Liver (tissue), 9 donors: ENCODE results near the gene LENEP. TPM values are rescaled to one million over a fixed set of nuclear protein-coding genes. Genes with fewer than 3 reads are reported as not detected.
A peak's percentile ranks its signal among the peaks of the same experiment; 100 is the strongest.

Source experiments
- DNase-seq: peaks from one replicate; pipeline ENCODE4 v3.0.0-alpha.2; 2017; ENCODE audit warnings: low spot score
- H3K27ac ChIP-seq, 2 donors: one replicate each; pipeline ENCODE4 v1.7.0; 2013; ENCODE audit warnings: inconsistent platforms in 2 of 2, low read length in 2 of 2, control low read depth in 1 of 2, low read depth in 1 of 2, mild to moderate bottlenecking in 1 of 2
- H3K27me3 ChIP-seq, 4 donors: one replicate each; pipeline versions ENCODE4 v1.6.1 to v1.7.0; 2013; ENCODE audit warnings: low read length in 3 of 4, inconsistent platforms in 1 of 4, mild to moderate bottlenecking in 1 of 4, moderate library complexity in 1 of 4; ENCODE audit not compliant: control insufficient read depth in 4 of 4, insufficient read depth in 4 of 4
- H3K36me3 ChIP-seq, 4 donors: one replicate each; pipeline versions ENCODE4 v1.6.1 to v1.7.0; 2013; ENCODE audit warnings: low read length in 3 of 4, mild to moderate bottlenecking in 3 of 4, low read depth in 1 of 4, moderate library complexity in 1 of 4; ENCODE audit not compliant: control insufficient read depth in 4 of 4, insufficient read depth in 3 of 4
- H3K4me1 ChIP-seq, 4 donors: one replicate each; pipeline versions ENCODE4 v1.6.1 to v1.7.0; 2013; ENCODE audit warnings: low read length in 3 of 4, mild to moderate bottlenecking in 3 of 4, moderate library complexity in 1 of 4; ENCODE audit not compliant: control insufficient read depth in 4 of 4, insufficient read depth in 4 of 4
- H3K4me3 ChIP-seq, 3 donors: one replicate each; pipeline versions ENCODE4 v1.6.1 to v1.7.0; 2013; ENCODE audit warnings: low read length in 3 of 3, control low read depth in 1 of 3, low read depth in 1 of 3, mild to moderate bottlenecking in 1 of 3
- H3K9ac ChIP-seq, 2 donors: one replicate each; pipeline ENCODE4 v1.7.0; 2013; ENCODE audit warnings: low read length in 2 of 2, mild to moderate bottlenecking in 2 of 2, moderate library complexity in 2 of 2, control low read depth in 1 of 2, low read depth in 1 of 2
- H3K9me3 ChIP-seq, 4 donors: one replicate each; pipeline versions ENCODE4 v1.6.1 to v1.7.0; 2013; ENCODE audit warnings: low read length in 3 of 4; ENCODE audit not compliant: control insufficient read depth in 4 of 4
- CTCF ChIP-seq: fragments of 150-350 bp; IDR thresholded peaks from 2 replicates; pipeline ENCODE4 v1.5.1; 2017; ENCODE audit warnings: improper control_type of control experiment, low read depth, low read length; ENCODE audit not compliant: missing input control
- EGR1 ChIP-seq, 2 donors: IDR thresholded peaks; 2 replicates each; pipeline ENCODE4 v1.6.1; 2016 to 2018; ENCODE audit warnings: antibody characterized with exemption in 2 of 2, low read depth in 2 of 2
- FOXA1 ChIP-seq: IDR thresholded peaks from 2 replicates; pipeline ENCODE4 v1.6.1; 2016; ENCODE audit warnings: antibody characterized with exemption
- GABPA ChIP-seq, 2 donors: IDR thresholded peaks in 1 of 2; conservative IDR thresholded peaks in 1 of 2; 2 replicates each; pipeline ENCODE4 v1.6.1; 2016; ENCODE audit warnings: antibody characterized with exemption in 2 of 2, mild to moderate bottlenecking in 1 of 2, moderate library complexity in 1 of 2
- HNF4A ChIP-seq, 2 donors: conservative IDR thresholded peaks; 2 replicates each; pipeline ENCODE4 v1.6.1; 2016; ENCODE audit warnings: antibody characterized with exemption in 2 of 2, mild to moderate bottlenecking in 2 of 2
- HNF4G ChIP-seq: IDR thresholded peaks from 2 replicates; pipeline ENCODE4 v1.6.1; 2016; ENCODE audit warnings: antibody characterized with exemption
- JUND ChIP-seq, 2 donors: IDR thresholded peaks; 2 replicates each; pipeline ENCODE4 v1.6.1; 2016; ENCODE audit warnings: antibody characterized with exemption in 2 of 2
- NR2F2 ChIP-seq: IDR thresholded peaks from 2 replicates; pipeline ENCODE4 v1.6.1; 2016; ENCODE audit warnings: antibody characterized with exemption
- RAD21 ChIP-seq, 2 donors: IDR thresholded peaks; 2 replicates each; pipeline ENCODE4 v1.6.1; 2016; ENCODE audit warnings: antibody characterized with exemption in 2 of 2, mild to moderate bottlenecking in 2 of 2
- REST ChIP-seq: IDR thresholded peaks from 2 replicates; pipeline ENCODE4 v1.6.1; 2016; ENCODE audit warnings: antibody characterized with exemption, mild to moderate bottlenecking
- RXRA ChIP-seq, 2 donors: IDR thresholded peaks; 2 replicates each; pipeline ENCODE4 v1.6.1; 2017 to 2018; ENCODE audit warnings: antibody characterized with exemption in 2 of 2, mild to moderate bottlenecking in 1 of 2
- SP1 ChIP-seq: IDR thresholded peaks from 2 replicates; pipeline ENCODE4 v1.6.1; 2018; ENCODE audit warnings: antibody characterized with exemption, mild to moderate bottlenecking
- TAF1 ChIP-seq: conservative IDR thresholded peaks from 2 replicates; pipeline ENCODE4 v1.6.1; 2016; ENCODE audit warnings: antibody characterized with exemption, mild to moderate bottlenecking
- YY1 ChIP-seq: IDR thresholded peaks from 2 replicates; pipeline ENCODE4 v1.6.1; 2016; ENCODE audit warnings: antibody characterized with exemption, mild to moderate bottlenecking
- ZBTB33 ChIP-seq: IDR thresholded peaks from 2 replicates; pipeline ENCODE4 v1.6.1; 2016; ENCODE audit warnings: antibody characterized with exemption
- WGBS: extraction: QIAGEN DNeasy Blood & Tissue Kit; methylation state at CpG from one replicate; pipeline ENCODE4 v1.1.7; 2013; 5-methylcytosine and 5-hydroxymethylcytosine counted together
- polyA plus RNA-seq, 2 donors: library from polyadenylated mRNA; stranded (reverse) in 1 of 2; unstranded in 1 of 2; fragments of 200-250 nt in 1 of 2; fragments of >200 nt in 1 of 2; fragmentation: Nextera tagmentation in 1 of 2; extraction: Ambion mirVana in 1 of 2; gene quantifications; one replicate each; pipeline versions ENCODE4 v1.2.1 to v1.2.3, GENCODE V29; 2013 to 2015
- total RNA-seq, 2 donors: library from RNA; depleted of rRNA; stranded (reverse); fragments of >200 nt; gene quantifications; one replicate each; pipeline ENCODE4 v1.2.3, GENCODE V29; 2014
- TF ChIP-seq, protein P1 (sequence below): IDR thresholded peaks from 2 replicates; pipeline ENCODE4 v1.6.1; 2016; ENCODE audit warnings: antibody characterized with exemption
- TF ChIP-seq, protein P2 (sequence below): IDR thresholded peaks from 2 replicates; pipeline ENCODE4 v1.6.1; 2016; ENCODE audit warnings: antibody characterized with exemption
- donor health status: healthy.
- donor health status: healthy.
- donor health status: healthy.
- donor health status: healthy.
- donor health status: healthy.

Gene LENEP
- total and polyA plus RNA-seq, 4 donors, result 0.42 TPM; not detected in 3

DNA sequence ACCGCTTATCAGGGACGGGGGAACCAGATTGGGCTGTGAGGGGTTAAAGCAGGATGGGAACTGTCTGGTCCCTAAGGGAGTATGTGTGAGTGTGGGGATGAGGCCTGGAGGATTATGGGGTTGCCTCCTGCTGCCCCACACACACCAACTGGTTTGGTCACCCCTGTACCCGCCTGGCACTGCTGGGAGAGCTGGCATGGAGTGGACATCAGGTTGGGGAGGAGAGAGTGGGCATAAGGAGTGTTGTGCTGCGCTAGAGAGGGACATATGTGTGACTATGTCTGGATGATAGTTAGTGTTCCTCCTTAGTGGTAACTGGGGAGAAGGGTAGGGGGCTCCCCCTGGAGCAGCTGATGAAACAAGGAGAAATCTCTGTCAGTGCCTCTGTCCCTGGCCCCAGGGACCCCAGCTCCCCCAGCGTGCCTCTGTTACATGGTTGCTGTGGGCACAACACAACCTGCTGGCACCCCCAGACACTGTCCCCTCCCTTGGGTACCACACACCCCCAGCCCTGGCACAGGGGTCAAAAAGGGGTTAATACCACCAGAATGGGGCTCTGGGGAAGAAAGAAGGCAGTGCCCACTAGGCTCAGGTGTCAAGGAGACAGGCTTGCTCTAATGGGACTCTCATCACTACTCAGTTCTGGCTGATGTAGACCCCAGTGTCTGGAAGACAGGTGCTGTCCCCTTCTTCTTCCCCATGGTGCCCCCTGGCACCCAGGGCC, 11.1 kb downstream of the LENEP start:
- H3K4me3 ChIP-seq, result peak overlapping the region; percentile 62 to 73 (median 68)
- no peaks in the 10 kb centered on the region for H3K9me3 ChIP-seq
- no peak for DNase-seq
- H3K27ac ChIP-seq, result peak overlapping the region; percentile 87 to 99
- H3K27me3 ChIP-seq, result no peaks in the 10 kb centered on the region
- TF ChIP-seq NR2F2 (no peak), SP1 (no peak), REST (no peak), YY1 (no peak)
- TF ChIP-seq, protein P1, sequence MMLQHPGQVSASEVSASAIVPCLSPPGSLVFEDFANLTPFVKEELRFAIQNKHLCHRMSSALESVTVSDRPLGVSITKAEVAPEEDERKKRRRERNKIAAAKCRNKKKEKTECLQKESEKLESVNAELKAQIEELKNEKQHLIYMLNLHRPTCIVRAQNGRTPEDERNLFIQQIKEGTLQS, result no peak
- WGBS, result 21% methylated on average over 5 of the region's 5 CpGs
- H3K4me1 ChIP-seq, result peaks cover 38 to 72% (median 58%) of the 10 kb centered on the region in 4 donors
- no peaks in the 10 kb centered on the region for H3K36me3 ChIP-seq
- peak overlapping the region; percentile 48 to 70 for H3K9ac ChIP-seq

DNA sequence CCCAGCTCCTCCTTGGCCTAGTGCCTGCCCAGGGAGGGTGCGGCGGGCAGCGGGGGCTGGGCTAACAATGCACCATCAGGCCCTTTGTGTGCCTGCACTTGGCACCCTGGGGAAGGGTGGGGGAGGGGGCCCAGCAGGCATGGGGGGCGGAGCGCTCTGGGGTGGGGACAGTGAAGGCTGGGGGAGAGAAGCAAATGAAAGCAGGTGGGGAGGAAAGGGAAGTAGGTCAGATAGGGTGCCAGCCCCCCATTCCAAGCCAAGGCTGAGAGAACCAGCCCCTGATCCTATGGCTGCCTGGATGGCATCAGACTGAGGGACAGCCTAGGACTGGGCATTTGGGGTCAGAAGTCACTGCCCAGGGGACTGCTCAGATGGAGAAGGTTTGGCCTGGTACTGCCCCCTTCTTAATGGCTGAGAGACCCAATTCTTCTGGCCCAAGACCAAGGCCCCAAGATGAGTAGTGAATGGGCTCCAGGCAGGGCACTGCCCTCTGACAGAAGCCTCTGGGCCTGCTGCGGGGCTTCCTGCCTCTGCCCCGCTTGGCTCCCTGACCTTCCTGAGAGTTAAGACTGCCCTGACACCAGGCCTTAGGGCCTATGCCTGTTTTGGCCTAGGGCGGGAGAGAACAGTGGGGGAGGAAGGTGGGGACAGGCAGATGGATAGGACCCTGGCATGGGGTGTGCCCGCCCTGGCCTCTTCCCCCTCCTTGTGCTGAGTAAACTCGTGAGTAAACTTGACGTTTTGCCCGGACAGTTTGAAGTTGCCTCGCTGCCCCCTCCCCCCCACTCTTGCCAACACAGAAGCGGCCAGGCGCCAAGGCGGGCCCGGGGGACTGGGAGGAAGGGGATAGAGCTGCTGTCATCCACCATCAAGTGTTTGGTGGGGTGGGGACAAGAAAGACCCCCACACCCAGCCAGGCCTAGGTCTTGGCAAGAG, 12.0 kb downstream of the LENEP start:
- Histone ChIP-seq H3K27ac (peak overlapping the region; percentile 87 to 99), H3K9me3 (no peaks in the 10 kb centered on the region), H3K9ac (peak overlapping the region; percentile 5 to 15), H3K4me3 (peak overlapping the region in 2 of 3 donors; percentile 7 to 73), H3K4me1 (peaks cover 40 to 72% (median 58%) of the 10 kb centered on the region in 4 donors), H3K27me3 (no peaks in the 10 kb centered on the region), H3K36me3 (no peaks in the 10 kb centered on the region)
- DNase-seq, result no peak
- WGBS, result 19% methylated on average over 17 of the region's 17 CpGs
- peak; percentile 35 for TF ChIP-seq FOXA1
- peak; percentile 63 to 81 for TF ChIP-seq RXRA (IDR thresholded peaks at IDR 0.05)
- TF ChIP-seq HNF4G, result no peak
- no peak for TF ChIP-seq RAD21 (IDR thresholded peaks at IDR 0.05)
- no peak for TF ChIP-seq TAF1
- TF ChIP-seq, protein P2, sequence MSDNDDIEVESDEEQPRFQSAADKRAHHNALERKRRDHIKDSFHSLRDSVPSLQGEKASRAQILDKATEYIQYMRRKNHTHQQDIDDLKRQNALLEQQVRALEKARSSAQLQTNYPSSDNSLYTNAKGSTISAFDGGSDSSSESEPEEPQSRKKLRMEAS, result peak; percentile 57
- TF ChIP-seq, protein P1, result no peak
- peak; percentile 63 for TF ChIP-seq SP1
- TF ChIP-seq YY1, result peak; percentile 38
- peak in 1 of 2 donors; percentile 51 for TF ChIP-seq EGR1 (IDR thresholded peaks at IDR 0.05; ENCODE audit: low read depth in 2 of 2)
- TF ChIP-seq ZBTB33, result no peak
- TF ChIP-seq JUND (IDR thresholded peaks at IDR 0.05), result peak; percentile 34 to 52
- no peak for TF ChIP-seq CTCF
- TF ChIP-seq GABPA (IDR thresholded peaks at IDR 0.05 in 1 of 2, conservative IDR thresholded peaks at IDR 0.05 in 1 of 2), result peak in 1 of 2 donors; percentile 53
- TF ChIP-seq HNF4A (conservative IDR thresholded peaks at IDR 0.05), result peak; percentile 50 to 72
- TF ChIP-seq REST, result no peak
- peak; percentile 30 for TF ChIP-seq NR2F2
